Osteoblast (primary cell): Measurements from ENCODE around the gene EVA1A. TPM values are rescaled to one million over a fixed set of nuclear protein-coding genes. Genes with fewer than 3 reads are reported as not detected.
A peak's percentile ranks its signal among the peaks of the same experiment; 100 is the strongest.

Source experiments
- DNase-seq: peaks from one replicate; pipeline ENCODE4 v3.0.0; 2011; ENCODE audit warnings: low spot score, mixed read lengths; ENCODE audit not compliant: insufficient read length; ENCODE audit errors: missing footprints
- H2AFZ ChIP-seq: 2 replicates; pipeline ENCODE4 v1.6.0; 2011; ENCODE audit warnings: mild to moderate bottlenecking, low read length
- H3K27ac ChIP-seq: 2 replicates; pipeline ENCODE4 v1.5.1; 2011; ENCODE audit warnings: mild to moderate bottlenecking, low read depth, low read length, moderate library complexity
- H3K27me3 ChIP-seq: 2 replicates; pipeline ENCODE4 v1.6.0; 2012; ENCODE audit warnings: mild to moderate bottlenecking, control low read depth, inconsistent platforms, low read length, moderate library complexity; ENCODE audit not compliant: insufficient read depth
- H3K36me3 ChIP-seq: 2 replicates; pipeline ENCODE4 v1.5.1; 2011; ENCODE audit warnings: mild to moderate bottlenecking, low read length, control low read depth, moderate library complexity; ENCODE audit not compliant: insufficient read depth
- H3K4me1 ChIP-seq: 2 replicates; pipeline ENCODE4 v1.5.1; 2011; ENCODE audit warnings: mild to moderate bottlenecking, low read length, control low read depth, moderate library complexity; ENCODE audit not compliant: insufficient read depth
- H3K4me2 ChIP-seq: 2 replicates; pipeline ENCODE4 v1.6.0; 2011; ENCODE audit warnings: mild to moderate bottlenecking, low read length; ENCODE audit not compliant: insufficient read depth
- H3K4me3 ChIP-seq: fragments of 200-600 bp; sonication (generic); 3 replicates; pipeline ENCODE4 v1.5.1; 2012; ENCODE audit warnings: mild to moderate bottlenecking, low read length, inconsistent platforms; ENCODE audit not compliant: insufficient read depth
- H3K79me2 ChIP-seq: 2 replicates; pipeline ENCODE4 v1.6.0; 2012; ENCODE audit warnings: mild to moderate bottlenecking, low read length, control low read depth, inconsistent platforms; ENCODE audit not compliant: insufficient read depth
- H3K9me3 ChIP-seq: 2 replicates; pipeline ENCODE4 v1.5.1; 2011; ENCODE audit warnings: low read depth, low read length, control low read depth
- H4K20me1 ChIP-seq: 2 replicates; pipeline ENCODE4 v1.6.0; 2012; ENCODE audit warnings: mild to moderate bottlenecking, low read length, control low read depth; ENCODE audit not compliant: insufficient read depth
- total RNA-seq: library from RNA; depleted of rRNA; stranded (reverse); fragments of >200 nt; gene quantifications from 2 replicates; pipeline ENCODE4 v1.2.3, GENCODE V29; 2012
- TF ChIP-seq, protein P1 (sequence below): IDR thresholded peaks from 2 replicates; pipeline ENCODE4 v1.5.1; 2011; ENCODE audit warnings: mild to moderate bottlenecking, low read depth, low read length, moderate library complexity; ENCODE audit errors: extremely low read depth

EVA1A gene
- total RNA-seq, 1 donor = 70.9 TPM

DNA sequence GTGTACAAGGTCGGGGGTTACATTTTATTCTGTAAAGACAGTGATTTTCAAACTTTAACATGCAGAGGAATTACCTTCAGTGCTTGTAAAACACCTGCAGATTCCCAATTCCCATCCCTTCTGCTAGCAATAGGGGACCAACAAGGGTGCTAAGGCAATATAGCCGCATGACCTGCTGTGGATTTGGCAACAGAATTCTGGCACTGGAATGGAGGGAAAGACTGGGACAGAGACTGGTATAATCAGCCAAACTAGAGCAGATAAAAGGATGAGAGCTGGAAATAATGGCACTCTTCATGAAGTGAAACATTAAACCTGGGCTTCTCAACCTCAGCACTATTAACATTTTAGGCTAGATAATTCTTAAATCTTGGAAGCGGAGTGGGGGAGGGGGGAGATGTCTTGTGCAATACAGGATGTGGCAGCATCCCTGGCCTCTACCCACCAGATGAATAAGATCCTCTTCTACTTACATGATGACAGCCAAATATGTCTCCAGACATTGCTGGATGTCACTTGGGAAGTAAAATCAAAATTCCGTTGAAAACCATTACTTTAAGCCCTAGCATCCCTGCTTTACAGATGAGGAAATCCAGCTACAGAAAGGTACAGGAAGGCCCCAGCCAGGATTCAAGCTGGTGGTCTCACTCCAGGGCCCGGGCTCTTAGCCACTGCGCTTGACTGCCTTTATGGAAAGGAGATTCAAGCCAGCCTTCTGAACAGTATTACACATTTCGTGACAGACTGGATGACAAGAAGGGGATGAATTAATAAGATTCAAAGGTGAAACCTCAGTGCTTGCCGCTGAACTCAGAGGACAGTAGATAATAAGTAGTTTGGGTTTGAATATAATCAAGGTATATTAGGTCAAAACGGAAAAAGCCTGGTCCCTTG, 1.7 kb downstream of the EVA1A start:
- H3K9me3 ChIP-seq = no peaks in the 10 kb centered on the region
- peaks cover 57% of the 10 kb centered on the region for H3K4me1 ChIP-seq
- H2AFZ ChIP-seq = no peak overlapping the region
- H3K36me3 ChIP-seq = peaks cover 17% of the 10 kb centered on the region
- H3K79me2 ChIP-seq = peaks cover 67% of the 10 kb centered on the region
- H3K4me3 ChIP-seq = peak overlapping the region; percentile 91
- DNase-seq = peak; percentile 78
- peaks cover 49% of the 10 kb centered on the region for H4K20me1 ChIP-seq
- TF ChIP-seq, protein P1, sequence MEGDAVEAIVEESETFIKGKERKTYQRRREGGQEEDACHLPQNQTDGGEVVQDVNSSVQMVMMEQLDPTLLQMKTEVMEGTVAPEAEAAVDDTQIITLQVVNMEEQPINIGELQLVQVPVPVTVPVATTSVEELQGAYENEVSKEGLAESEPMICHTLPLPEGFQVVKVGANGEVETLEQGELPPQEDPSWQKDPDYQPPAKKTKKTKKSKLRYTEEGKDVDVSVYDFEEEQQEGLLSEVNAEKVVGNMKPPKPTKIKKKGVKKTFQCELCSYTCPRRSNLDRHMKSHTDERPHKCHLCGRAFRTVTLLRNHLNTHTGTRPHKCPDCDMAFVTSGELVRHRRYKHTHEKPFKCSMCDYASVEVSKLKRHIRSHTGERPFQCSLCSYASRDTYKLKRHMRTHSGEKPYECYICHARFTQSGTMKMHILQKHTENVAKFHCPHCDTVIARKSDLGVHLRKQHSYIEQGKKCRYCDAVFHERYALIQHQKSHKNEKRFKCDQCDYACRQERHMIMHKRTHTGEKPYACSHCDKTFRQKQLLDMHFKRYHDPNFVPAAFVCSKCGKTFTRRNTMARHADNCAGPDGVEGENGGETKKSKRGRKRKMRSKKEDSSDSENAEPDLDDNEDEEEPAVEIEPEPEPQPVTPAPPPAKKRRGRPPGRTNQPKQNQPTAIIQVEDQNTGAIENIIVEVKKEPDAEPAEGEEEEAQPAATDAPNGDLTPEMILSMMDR = no peak
- peak overlapping the region; percentile 98 for H3K4me2 ChIP-seq
- no peaks in the 10 kb centered on the region for H3K27me3 ChIP-seq
- peak overlapping the region; percentile 76 for H3K27ac ChIP-seq

DNA sequence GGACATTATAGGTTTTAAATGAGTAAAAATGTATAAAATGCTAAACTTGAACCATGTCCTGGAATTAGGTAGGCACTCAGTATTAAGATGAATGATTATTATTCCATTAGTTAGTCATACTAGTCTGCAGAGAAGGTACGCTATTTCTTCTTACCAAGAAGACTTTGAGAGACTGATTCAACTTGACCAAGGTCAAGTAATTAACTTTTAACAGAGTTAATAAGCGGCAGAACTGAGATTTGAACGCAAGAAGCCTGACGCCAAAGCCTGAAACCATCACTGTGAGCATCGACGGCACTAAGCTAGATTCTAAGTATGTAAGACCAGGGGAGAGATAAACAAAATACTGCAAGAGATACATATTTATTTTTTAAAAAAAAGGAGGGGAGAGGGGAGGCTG, 2.6 kb downstream of the EVA1A start:
- Histone ChIP-seq H2AFZ (no peak overlapping the region), H3K27ac (no peak overlapping the region), H3K9me3 (no peaks in the 10 kb centered on the region), H3K79me2 (peaks cover 76% of the 10 kb centered on the region), H3K4me1 (peaks cover 57% of the 10 kb centered on the region), H3K27me3 (no peaks in the 10 kb centered on the region), H4K20me1 (peaks cover 58% of the 10 kb centered on the region), H3K4me3 (no peak overlapping the region), H3K4me2 (peak overlapping the region; percentile 98), H3K36me3 (peaks cover 24% of the 10 kb centered on the region)
- no peak for DNase-seq
- TF ChIP-seq, protein P1 = no peak

DNA sequence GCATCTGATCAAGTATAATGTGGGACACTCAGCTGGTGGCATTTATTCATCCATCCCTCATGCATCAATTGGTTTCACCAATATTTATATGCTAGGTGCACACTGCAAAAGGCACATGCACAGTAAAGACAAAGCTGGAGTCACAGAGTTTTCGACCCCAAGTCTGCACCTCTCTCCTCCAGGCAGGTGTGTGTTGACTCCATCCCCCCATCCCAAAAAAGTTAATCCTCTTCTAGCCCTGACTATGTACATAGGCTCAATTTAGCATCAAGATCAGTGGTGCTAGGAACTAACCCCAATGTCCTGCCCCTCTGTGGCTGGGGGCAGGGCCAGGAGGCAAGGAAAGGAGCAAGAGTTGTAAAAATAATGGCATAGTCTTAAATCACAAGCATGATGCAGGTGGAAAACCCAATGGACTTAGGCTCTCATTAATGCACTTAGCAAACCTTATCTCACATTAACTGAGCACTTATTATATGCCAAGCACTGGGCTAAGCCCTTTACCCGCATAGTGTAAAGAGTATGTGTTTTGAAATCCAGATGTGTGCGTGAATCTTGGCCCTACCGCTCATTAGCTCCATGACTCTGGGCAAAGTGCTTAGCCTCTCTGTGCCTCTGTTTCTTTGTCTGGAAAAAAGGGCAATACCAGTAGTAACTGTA, 3.1 kb downstream of the EVA1A start:
- Histone ChIP-seq H3K9me3 (no peaks in the 10 kb centered on the region), H3K27me3 (no peaks in the 10 kb centered on the region), H3K4me2 (peak overlapping the region; percentile 98), H3K4me3 (no peak overlapping the region), H3K36me3 (peaks cover 29% of the 10 kb centered on the region), H4K20me1 (peaks cover 63% of the 10 kb centered on the region), H3K27ac (no peak overlapping the region), H3K79me2 (peaks cover 81% of the 10 kb centered on the region), H2AFZ (no peak overlapping the region), H3K4me1 (peaks cover 55% of the 10 kb centered on the region)
- DNase-seq = no peak
- TF ChIP-seq, protein P1 = no peak
